Adrenal gland (tissue), 12 donors: Measurements from ENCODE around the gene TBATA. TPM values are rescaled to one million over a fixed set of nuclear protein-coding genes. Genes with fewer than 3 reads are reported as not detected.

Experiments used
- DNase-seq, 7 donors: peaks; one replicate each; pipeline ENCODE4 v3.0.0-alpha.2; 2019 to 2020
- H3K27ac ChIP-seq, 5 donors: fragments of 200-600 bp; sonication (generic) in 4 of 5; 1 replicate in 3 of 5; 2 replicates in 2 of 5; pipeline versions ENCODE4 v1.5.1 to v1.8.0; 2016 to 2020; ENCODE audit warnings: mild to moderate bottlenecking in 1 of 5
- H3K27me3 ChIP-seq: fragments of 200-600 bp; 2 replicates; pipeline ENCODE4 v1.8.0; 2021
- H3K36me3 ChIP-seq, 2 donors: fragments of 200-600 bp; replicated peaks in 1 of 2; 1 replicate in 1 of 2; 2 replicates in 1 of 2; pipeline versions ENCODE4 v1.5.1 to v1.8.0; 2018 to 2022
- H3K4me1 ChIP-seq, 2 donors: fragments of 200-600 bp; replicated peaks in 1 of 2; 1 replicate in 1 of 2; 2 replicates in 1 of 2; pipeline versions ENCODE4 v1.5.1 to v1.8.0; 2018 to 2021
- H3K4me3 ChIP-seq, 4 donors: fragments of 200-600 bp; sonication (generic) in 3 of 4; one replicate each; pipeline ENCODE4 v1.5.1; 2016 to 2018
- H3K9me3 ChIP-seq, 3 donors: fragments of 200-600 bp; sonication (generic) in 1 of 3; replicated peaks in 1 of 3; 1 replicate in 2 of 3; 2 replicates in 1 of 3; pipeline versions ENCODE4 v1.5.1 to v1.8.0; 2016 to 2021
- CTCF ChIP-seq, 6 experiments: fragments of 450-650 bp in 4 of 6; fragments of 200-600 bp in 2 of 6; sonication (generic) in 1 of 6; IDR thresholded peaks; 1 replicate in 5 of 6; 2 replicates in 1 of 6; pipeline versions ENCODE4 v1.5.1 to v1.8.0; 2016 to 2021; ENCODE audit warnings: antibody characterized with exemption in 6 of 6, mild to moderate bottlenecking in 2 of 6, moderate library complexity in 1 of 6
- POLR2A ChIP-seq, 2 donors: fragments of 450-650 bp; IDR thresholded peaks; one replicate each; pipeline ENCODE4 v1.6.1; 2017; ENCODE audit warnings: antibody characterized with exemption in 2 of 2, mild to moderate bottlenecking in 2 of 2, moderate library complexity in 1 of 2
- WGBS, 4 donors: extraction: QIAGEN DNeasy Blood & Tissue Kit in 2 of 4; methylation state at CpG; one replicate each; pipeline versions ENCODE4 v1.1.5 to v1.1.7; 2013 to 2017; 5-methylcytosine and 5-hydroxymethylcytosine counted together
- intact Hi-C, 2 donors: fragments of 100-400 bp; cut with DNase I; formaldehyde crosslinking; loops; one replicate each; pipeline versions ENCODE4 v1.14.1 to v1.15.0; 2022 to 2023
- polyA plus RNA-seq, 3 donors: library from polyadenylated mRNA; stranded (reverse); fragments of 200-250 nt in 2 of 3; fragments of 350-450 nt in 1 of 3; fragmentation: Illumina TruSeq in 1 of 3; extraction: RNeasy Lipid Tissue Mini Kit (QIAGEN cat#74804) in 1 of 3; gene quantifications; one replicate each; pipeline ENCODE4 v1.2.3, GENCODE V29; 2013 to 2014
- total RNA-seq, 9 donors: library from RNA; depleted of rRNA in 4 of 9; stranded (reverse); fragments of >200 nt in 4 of 9; fragments of 120-200 nt in 1 of 9; fragmentation: NEBNext Ultra II Directional in 1 of 9; extraction: Animal tissue kit (Norgen Biotek cat#: 25700) in 1 of 9; gene quantifications; one replicate each; pipeline versions ENCODE4 v1.1.0 to v1.2.4, GENCODE V29; 2013 to 2023
- donor health status: healthy with polysubstance abuse.
- donor health status: Bipolar disorder and iron deficiency.
- donor health status: DM: yes; HTN: yes; CAD: no.
- donor health status: DM: no; HTN: no; CAD: no.
- donor health status: DM: no; HTN: no; CAD: no.
- donor health status: DM: yes; HTN: yes; CAD: no.

TBATA gene
- total and polyA plus RNA-seq, 12 donors, result 0.17 TPM; not detected in 11

DNA sequence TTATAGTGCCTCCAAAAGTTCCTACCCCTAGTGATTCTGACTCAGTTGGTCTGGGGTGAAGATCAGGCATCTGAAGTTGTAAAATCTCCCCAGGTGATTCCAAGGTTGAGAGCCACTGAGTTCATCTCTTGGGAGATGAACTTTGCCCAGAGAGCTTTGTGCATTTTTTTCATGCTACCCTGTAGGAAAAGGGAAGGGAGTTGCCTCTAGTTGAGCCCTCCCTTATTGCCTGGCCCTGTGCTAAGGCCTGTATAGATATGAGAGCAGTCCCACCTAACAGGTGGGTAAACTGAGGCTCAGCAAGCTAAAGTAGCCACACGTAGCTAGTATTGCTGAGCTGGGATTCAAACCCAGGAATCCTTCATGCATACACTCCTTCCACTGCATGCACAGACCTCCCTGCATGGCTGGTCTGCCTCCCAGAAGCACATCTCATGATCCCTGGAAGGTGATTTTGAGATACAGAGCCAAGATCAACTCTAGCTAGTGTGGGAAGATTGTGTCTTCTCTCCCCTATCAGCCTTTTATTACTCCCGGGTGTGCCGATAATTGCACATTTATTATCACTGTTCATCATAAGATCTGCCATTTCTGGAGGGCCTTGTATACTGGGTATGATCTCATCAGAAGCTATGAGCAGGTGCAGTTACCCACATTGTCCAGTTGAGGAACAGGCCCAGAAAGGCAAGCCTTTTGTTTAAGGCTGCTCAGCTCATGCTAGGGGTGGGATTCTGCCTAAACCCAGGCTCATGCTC, 47.0 kb downstream of the TBATA start:
- DNase-seq, result no peak
- intact Hi-C loops, result no loop called here
- Histone ChIP-seq H3K27ac (no peak overlapping the region), H3K4me3 (no peak overlapping the region), H3K4me1 (peaks cover 3 to 4% of the 10 kb centered on the region in 2 donors), H3K9me3 (no peaks in the 10 kb centered on the region), H3K36me3 (no peaks in the 10 kb centered on the region), H3K27me3 (no peaks in the 10 kb centered on the region)
- TF ChIP-seq POLR2A (IDR thresholded peaks at IDR 0.05) (no peak), CTCF (IDR thresholded peaks at IDR 0.05) (no peak)
- WGBS, 4 donors, result 63 to 84% (median 80%) methylated on average over 3 of the region's 3 CpGs

GRCh38 chr10:70737250-70737649, 47.9 kb downstream of the TBATA start:
- H3K4me1 ChIP-seq, result no peaks in the 10 kb centered on the region
- no peak overlapping the region for H3K4me3 ChIP-seq
- no peak overlapping the region for H3K27ac ChIP-seq
- WGBS, 4 donors, result 40 to 51% (median 47%) methylated on average over 5 to 6 of the region's 6 CpGs
- no peaks in the 10 kb centered on the region for H3K36me3 ChIP-seq
- intact Hi-C loops, result no loop called here
- no peaks in the 10 kb centered on the region for H3K9me3 ChIP-seq
- no peak for DNase-seq
- no peak for TF ChIP-seq CTCF (IDR thresholded peaks at IDR 0.05)
- TF ChIP-seq POLR2A (IDR thresholded peaks at IDR 0.05), result no peak
- no peaks in the 10 kb centered on the region for H3K27me3 ChIP-seq

- intact Hi-C loops, result no loop called here
- TF ChIP-seq POLR2A (IDR thresholded peaks at IDR 0.05), result no peak
- no peak for TF ChIP-seq CTCF (IDR thresholded peaks at IDR 0.05)
- Histone ChIP-seq H3K9me3 (no peaks in the 10 kb centered on the region), H3K4me1 (no peaks in the 10 kb centered on the region), H3K4me3 (no peak overlapping the region), H3K27me3 (no peaks in the 10 kb centered on the region), H3K36me3 (no peaks in the 10 kb centered on the region), H3K27ac (no peak overlapping the region)
- 88 to 100% (median 95%) methylated on average over 1 to 3 of the region's 3 CpGs for WGBS, 4 donors
- no peak for DNase-seq
These were observed 48.7 kb downstream of the TBATA start for GRCh38 chr10:70736525-70736924.

- intact Hi-C loops, result no loop called here
- Histone ChIP-seq H3K36me3 (no peaks in the 10 kb centered on the region), H3K27ac (no peak overlapping the region), H3K9me3 (no peaks in the 10 kb centered on the region), H3K4me1 (no peaks in the 10 kb centered on the region), H3K4me3 (no peak overlapping the region), H3K27me3 (no peaks in the 10 kb centered on the region)
- TF ChIP-seq POLR2A (IDR thresholded peaks at IDR 0.05), result no peak
- TF ChIP-seq CTCF (IDR thresholded peaks at IDR 0.05), result no peak
- 91 to 100% (median 96%) methylated on average over 1 to 3 of the region's 3 CpGs for WGBS, 4 donors
- no peak for DNase-seq
These were observed 50.0 kb downstream of the TBATA start for GRCh38 chr10:70735161-70735560.
